Measurements from ENCODE around the gene DENND4C.
"Not testable (repeated sequence)": the region's sequence is repeated elsewhere in the genome, so short reads cannot be mapped to it uniquely, and the experiment has no call there.

DENND4C gene

DNA sequence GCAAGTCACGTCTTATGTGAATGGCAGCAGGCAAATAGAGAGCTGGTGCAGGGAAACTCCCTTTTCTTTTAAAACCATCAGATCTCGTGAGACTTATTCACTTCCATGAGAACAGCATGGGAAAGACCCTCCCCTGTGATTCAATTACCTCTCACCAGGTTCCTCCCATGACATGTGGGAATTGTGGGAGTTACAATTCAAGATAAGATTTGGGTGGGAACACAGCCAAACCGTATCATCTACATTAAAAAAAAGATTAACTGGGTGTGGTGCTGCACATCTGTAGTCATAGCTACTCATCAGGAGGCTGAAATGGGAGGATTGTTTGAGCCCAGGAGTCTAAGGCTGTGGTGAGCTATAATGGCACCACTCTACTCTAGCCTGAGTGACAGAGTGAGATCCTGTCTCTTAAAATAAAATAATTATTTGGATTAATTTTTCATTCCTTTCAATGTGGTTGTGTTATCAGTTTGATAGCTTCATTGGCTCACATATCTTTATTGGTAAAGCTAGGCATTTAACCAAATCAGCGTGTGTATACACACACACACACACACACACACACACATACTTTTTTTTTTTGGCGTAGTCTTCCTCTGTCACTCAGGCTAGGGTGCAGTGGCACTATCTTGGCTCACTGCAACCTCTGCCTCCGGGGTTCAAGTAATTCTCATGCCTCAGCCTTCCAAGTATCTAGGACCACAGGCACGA, 21.8 kb downstream of the DENND4C start:
- H3K4me3 ChIP-seq (ENCODE audit: low read length), result no peak overlapping the region
- TF ChIP-seq, protein P1, sequence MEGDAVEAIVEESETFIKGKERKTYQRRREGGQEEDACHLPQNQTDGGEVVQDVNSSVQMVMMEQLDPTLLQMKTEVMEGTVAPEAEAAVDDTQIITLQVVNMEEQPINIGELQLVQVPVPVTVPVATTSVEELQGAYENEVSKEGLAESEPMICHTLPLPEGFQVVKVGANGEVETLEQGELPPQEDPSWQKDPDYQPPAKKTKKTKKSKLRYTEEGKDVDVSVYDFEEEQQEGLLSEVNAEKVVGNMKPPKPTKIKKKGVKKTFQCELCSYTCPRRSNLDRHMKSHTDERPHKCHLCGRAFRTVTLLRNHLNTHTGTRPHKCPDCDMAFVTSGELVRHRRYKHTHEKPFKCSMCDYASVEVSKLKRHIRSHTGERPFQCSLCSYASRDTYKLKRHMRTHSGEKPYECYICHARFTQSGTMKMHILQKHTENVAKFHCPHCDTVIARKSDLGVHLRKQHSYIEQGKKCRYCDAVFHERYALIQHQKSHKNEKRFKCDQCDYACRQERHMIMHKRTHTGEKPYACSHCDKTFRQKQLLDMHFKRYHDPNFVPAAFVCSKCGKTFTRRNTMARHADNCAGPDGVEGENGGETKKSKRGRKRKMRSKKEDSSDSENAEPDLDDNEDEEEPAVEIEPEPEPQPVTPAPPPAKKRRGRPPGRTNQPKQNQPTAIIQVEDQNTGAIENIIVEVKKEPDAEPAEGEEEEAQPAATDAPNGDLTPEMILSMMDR (IDR thresholded peaks at IDR 0.05; ENCODE audit: insufficient read depth, low read depth, low read length, missing control alignments), result no peak

DNA sequence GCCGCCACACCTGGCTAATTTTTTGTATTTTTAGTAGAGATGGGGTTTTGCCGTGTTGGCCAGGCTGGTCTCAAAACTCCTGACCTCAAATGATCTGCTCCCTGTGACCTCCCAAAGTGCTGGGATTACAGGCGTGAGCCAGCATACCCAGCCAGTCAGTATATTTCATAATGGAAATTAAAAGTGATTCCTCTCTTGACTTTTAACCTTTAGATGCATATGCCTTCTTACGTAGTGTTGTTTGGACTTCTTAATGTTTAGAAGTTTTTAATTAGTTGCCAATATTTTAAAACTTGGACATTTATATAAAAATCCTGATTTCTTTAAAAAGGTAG, 22.4 kb downstream of the DENND4C start:
- DNase-seq (ENCODE audit: low read depth), result no peak
- no peak overlapping the region for H3K4me3 ChIP-seq (ENCODE audit: low read length)
- TF ChIP-seq, protein P1 (IDR thresholded peaks at IDR 0.05; ENCODE audit: insufficient read depth, low read depth, low read length, missing control alignments), result no peak

More for the DNA sequence above, 21.8 kb downstream of the DENND4C start:
- DNase-seq (ENCODE audit: low read depth), result no peak

DNA sequence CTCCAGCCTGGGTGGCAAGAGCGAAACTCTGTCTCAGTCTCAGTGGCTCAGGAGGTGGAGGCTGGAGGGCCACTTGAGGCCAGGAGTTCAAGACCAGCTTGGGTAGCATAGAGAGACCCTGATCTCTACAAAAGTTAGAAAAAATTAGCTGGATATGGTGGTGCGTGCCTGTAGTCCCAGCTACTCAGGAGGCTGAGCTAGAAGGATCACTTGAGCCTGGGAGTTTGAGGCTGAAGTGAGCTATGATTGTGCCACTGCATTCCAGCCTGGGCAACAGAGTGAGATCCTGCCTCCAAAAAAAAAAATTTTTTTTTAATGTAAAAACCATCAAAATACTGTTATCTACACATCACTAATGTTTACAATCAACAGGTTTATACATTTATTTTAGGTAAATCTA, 24.6 kb downstream of the DENND4C start:
- TF ChIP-seq, protein P1 (IDR thresholded peaks at IDR 0.05; ENCODE audit: insufficient read depth, low read depth, low read length, missing control alignments), result no peak
- no peak for DNase-seq (ENCODE audit: low read depth)
- H3K4me3 ChIP-seq (ENCODE audit: low read length), result no peak overlapping the region

DNA sequence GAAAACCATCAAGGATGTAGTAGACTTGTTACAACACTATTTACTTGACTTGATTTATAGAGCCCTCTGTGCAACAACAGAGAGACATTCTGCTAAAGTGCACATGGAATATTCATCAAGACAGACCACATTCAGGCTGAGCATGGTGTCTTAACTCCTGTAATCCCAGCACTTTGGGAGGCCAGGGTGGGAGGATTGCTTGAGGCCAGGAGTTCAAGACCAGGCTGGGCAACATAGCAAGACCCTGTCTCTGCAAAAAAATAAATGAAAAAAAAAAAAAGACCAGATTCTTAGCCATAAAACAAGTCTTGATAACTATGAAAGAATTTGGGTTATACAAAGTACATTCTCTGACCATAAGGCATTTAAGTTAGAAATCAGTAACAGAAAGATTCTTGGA, 25.3 kb downstream of the DENND4C start:
- no peak overlapping the region for H3K4me3 ChIP-seq (ENCODE audit: low read length)
- DNase-seq (ENCODE audit: low read depth), result no peak
- TF ChIP-seq, protein P1 (IDR thresholded peaks at IDR 0.05; ENCODE audit: insufficient read depth, low read depth, low read length, missing control alignments), result no peak

DNA sequence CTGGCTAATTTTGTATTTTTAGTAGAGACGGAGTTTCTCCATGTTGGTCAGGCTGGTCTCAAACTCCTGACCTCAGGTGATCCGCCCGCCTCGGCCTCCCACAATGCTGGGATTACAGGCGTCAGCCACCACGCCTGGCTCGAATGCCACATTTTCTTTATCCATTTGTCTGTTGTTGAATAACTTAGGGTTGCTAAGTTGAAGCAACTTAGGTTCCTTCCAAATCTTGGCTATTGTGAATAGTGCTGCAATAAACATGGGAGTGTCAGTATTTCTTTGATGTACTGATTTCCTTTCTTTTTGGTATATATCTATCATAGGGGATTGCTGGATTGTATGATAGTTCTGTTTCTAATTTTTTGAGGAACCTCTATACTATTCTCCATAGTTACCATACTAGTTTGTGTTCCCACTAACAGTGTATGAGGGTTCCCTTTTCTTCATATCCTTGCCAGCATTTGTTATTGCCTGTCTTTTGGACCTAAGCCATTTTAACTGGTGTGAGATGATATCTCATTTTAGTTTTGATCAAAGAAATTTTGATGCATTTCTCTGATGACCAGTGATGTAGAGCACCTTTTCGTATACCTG, 29.3 kb downstream of the DENND4C start:
- DNase-seq (ENCODE audit: low read depth); H3K4me3 ChIP-seq (ENCODE audit: low read length): not testable (repeated sequence)

DNA sequence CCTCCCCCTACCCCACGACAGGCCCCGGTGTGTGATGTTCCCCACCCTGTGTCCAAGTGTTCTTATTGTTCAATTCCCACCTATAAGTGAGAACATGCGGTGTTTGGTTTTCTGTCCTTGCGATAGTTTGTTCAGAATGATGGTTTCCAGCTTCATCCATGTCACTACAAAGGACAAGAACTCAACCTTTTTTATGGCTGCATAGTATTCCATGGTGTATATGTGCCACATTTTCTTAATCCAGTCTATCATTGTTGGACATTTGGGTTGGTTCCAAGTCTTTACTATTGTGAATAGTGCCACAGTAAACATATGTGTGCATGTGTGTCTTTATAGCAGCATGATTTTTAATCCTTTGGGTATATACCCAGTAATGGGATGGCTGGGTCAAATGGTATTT, 35.1 kb downstream of the DENND4C start:
- DNase-seq (ENCODE audit: low read depth); H3K4me3 ChIP-seq (ENCODE audit: low read length): not testable (repeated sequence)

DNA sequence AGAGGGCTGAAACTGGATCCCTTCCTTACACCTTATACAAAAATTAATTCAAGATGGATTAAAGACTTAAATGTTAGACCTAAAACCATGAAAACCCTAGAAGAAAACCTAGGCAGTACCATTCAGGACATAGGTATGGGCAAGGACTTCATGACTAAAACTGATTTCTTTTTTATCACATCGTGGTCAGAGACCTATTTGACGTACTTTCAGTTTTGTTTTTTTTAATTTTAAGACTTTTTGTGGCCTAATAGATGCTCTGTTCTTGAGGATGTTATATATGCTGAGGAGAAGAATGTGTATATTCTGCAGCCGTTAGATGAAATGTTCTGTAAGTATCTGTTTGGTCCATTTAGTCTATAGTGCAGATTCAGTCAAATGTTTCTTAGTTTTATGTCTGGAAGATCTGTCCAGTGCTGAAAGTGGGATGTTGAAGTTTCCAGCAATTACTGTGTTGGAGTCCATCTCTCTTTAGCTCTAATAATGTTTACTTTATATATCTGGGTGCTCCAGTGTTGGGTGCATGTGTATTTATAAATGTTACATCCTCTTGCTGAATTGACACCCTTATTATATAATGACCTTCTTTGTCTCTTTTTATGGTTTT, 36.4 kb downstream of the DENND4C start:
- not testable (repeated sequence) for DNase-seq (ENCODE audit: low read depth); H3K4me3 ChIP-seq (ENCODE audit: low read length)

DNA sequence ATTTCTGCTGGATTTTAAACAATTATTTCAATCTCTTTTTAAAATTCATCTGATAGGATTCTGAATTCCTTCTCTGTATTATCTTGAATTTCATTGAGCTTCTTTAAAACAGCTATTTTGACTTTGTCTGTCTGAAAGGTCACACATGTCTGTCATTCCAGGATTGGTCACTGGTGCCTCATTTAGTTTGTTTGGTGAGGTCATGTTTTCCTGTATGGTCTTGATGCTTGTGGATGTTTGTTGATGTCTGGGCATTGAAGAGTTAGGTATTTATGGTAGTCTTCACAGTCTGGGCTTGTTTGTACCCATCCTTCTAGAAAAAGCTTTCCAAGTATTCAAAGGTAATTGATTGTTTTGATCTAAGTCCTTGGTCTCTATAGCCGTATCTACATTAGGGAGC, 39.1 kb downstream of the DENND4C start:
- H3K4me3 ChIP-seq (ENCODE audit: low read length), result no peak overlapping the region
- peak; percentile 53 for DNase-seq (ENCODE audit: low read depth)
- TF ChIP-seq, protein P1 (IDR thresholded peaks at IDR 0.05; ENCODE audit: insufficient read depth, low read depth, low read length, missing control alignments), result no peak
